Measurements from ENCODE around the gene FAM120A.
"Not testable (repeated sequence)": the region's sequence is repeated elsewhere in the genome, so short reads cannot be mapped to it uniquely, and the experiment has no call there.

Gene FAM120A

DNA sequence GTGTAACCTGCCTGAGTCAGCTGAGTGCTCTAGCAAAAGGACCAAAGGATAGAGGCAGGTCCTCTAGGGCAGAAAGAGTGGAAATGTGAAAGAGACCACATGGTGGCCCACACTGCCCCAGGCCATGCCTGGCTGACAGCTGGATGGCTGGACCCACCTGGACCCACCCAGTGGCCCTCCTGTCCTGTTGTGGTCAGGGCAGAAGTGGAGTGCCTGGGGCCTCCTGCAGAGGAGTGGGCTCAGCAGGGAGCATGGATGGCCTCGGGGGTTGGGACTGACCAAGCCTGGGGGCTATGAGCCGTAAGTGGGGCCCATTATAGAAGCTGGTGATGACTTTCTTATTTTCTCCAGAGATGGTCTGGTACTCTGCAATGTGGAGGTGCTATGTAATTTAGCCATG lies 57.6 kb downstream of the FAM120A start:
- no peak for DNase-seq (ENCODE audit: low read depth, low spot score)

DNA sequence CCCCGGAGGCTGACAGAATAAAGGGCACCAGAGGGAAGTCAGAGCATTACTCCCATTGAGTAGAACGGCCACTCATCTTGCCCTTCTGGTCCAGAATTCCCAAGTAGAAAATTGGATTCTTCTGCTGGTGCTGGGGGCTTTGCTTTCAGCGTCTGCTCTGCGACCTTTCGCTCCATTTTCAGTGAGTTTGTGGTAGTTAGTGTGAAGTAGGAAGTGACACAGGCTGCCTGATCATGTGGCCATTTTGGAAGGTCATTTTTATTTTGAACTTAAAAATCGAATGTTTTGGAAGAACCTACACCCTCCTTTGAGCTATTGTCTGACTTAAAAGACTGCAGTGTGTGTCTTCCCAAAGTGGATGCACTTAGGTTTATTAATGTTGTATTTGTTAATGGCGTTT lies 58.6 kb downstream of the FAM120A start:
- DNase-seq (ENCODE audit: low read depth, low spot score) = no peak

DNA sequence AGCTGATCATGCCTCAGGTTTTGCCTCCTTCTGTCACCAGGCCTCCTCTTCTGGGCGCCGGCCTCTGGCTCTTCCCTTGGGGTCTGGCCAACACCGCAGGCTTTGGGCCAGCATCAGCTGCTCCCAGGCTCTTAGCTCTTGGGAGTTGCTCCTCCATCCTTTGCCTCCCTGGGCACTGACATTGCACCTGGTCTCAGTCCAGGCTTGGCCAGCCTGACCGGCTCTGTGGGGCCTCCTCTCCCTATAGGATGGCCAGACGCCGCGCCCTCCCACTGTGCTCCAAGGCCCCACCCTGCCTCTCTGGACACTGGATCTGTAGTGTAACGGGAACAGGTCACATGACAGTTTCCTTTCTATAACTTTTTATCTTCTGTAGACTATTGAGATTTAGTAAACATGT lies 59.7 kb downstream of the FAM120A start:
- not testable (repeated sequence) for DNase-seq (ENCODE audit: low read depth, low spot score)

DNA sequence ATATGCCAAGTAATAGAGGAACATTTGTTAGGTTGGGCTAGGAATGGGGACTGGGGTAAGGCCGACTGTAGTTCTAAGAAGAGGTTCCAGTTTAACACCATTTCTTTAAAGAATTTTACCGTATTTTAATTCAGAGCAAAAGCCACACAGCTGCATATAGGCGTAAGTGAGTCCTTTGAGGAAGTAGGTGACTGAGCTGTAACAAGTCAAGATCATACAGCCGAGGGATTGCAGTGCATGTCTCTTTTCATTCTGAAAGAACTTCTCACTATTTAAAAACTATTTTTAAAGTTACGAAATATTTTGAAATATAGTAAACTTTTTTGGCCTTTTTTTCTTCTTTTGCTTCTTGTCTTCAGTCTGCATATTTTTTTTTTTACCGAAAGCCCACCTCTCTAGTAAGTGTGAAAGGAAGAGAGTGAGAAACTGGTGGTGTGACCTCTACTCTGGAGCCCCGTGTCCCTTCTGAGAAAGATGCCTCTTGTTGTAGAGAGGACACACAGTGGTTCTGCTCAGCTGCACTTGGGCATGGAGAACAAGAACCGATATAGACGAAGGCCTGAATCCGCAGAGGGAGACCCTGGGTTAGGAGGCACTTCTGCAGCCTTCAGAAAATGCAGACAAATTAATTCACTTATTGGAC lies 60.8 kb downstream of the FAM120A start:
- not testable (repeated sequence) for DNase-seq (ENCODE audit: low read depth, low spot score)

DNA sequence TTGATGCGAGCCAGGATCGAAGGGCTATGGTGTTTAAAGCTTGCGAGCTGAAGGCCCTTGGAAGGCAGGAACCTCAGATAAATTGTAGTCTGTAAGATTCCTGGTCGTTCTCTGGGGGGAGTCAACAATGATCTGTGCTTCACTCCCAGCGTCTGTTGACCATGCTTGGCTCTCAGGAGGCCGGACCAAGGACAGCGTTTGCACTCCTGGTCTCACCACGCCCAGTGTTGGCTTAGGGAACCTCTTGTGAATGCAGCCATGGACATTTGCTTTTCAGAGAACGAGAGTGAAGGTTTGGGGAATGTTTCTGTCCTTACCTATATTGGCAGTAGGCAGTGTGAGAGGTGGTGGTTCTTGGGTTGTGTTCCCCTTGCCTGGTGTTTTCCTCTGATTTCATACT lies 62.1 kb downstream of the FAM120A start:
- DNase-seq (ENCODE audit: low read depth, low spot score) = no peak

DNA sequence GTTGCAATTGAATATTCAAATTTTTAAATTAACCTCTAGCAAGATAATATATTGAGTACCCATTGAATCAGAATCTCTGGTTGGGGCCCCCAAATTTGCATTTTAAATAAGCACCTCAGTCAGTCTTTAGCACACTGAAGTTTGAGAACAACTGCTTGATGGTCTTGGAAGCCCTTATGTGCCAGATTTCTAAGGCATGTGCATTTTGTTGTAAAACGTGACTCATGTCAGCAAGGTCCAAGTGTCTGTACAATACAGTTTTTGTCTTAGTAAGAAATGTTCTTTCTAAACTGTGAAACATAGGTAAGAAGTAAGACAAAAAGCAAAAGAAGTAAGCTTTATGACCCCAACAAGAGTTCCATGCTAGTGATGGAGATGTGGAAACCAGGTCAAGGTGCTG lies 65.8 kb downstream of the FAM120A start:
- no peak for DNase-seq (ENCODE audit: low read depth, low spot score)

DNA sequence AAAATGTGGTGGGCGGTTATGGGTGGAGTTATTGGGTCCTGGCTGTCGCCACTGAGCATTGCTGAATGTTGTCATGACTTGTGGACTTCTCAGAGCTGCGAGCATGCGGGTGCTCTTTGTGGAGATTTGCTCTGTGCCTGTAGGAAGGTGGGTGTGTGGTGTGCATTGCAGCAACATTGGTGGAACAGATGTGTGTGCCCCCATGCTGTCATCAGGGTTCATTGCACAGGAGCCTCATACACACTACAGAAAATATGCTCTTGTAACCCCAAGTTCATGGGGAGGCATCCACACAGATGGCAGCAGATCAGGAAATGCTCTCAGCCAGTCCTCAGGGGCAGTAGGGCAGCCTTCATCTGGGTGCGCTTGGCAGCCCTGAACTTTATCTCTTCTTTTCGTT lies 69.0 kb downstream of the FAM120A start:
- DNase-seq (ENCODE audit: low read depth, low spot score) = no peak

DNA sequence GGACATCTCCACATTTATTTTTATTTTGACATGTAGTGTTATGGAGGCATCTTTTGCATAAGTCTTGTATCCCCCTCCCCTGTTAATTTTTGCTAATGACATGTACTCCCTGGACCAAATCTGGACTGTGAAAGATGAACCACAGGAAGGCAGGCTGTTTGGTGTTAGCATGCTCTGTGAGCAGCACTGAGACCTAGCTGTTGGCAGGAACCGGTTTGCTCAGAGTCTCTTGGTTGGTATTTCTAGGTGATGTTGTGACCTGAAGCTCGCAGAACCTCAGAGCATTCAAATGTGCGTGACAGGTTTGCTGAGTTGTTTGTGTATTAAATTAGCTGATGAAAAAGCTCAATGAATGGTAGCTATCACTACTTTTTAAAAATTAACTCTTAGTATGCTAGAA lies 71.3 kb downstream of the FAM120A start:
- no peak for DNase-seq (ENCODE audit: low read depth, low spot score)

DNA sequence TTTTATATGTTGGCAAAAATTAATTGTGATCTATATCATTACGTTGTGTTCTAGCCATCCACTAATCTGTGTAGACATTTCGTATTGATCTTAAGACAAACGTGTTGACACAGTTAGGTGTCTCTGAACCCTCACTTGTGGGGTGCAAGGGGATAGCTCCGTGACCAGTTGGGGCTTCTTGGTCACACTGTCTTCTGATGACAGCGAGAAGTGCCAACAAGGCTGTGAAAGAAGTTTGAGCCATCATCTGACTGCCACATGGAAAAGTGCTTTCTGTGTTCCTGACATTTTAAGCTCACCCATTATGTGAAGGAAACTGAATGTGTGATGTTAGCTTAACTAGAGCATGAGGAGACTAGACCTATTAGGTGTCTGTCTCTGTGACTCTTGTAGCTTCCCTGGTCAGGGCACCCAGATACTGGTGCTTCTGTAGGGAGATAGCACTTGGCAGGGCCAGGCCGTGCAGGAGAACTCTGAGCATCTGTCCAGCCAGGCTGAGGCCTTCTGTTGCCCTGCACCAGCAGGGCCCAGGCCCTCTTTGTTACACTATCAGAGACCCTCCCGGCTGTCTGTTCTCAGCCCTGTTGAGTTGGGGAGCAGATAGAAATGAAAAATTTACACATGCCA lies 72.1 kb downstream of the FAM120A start:
- no peak for DNase-seq (ENCODE audit: low read depth, low spot score)

DNA sequence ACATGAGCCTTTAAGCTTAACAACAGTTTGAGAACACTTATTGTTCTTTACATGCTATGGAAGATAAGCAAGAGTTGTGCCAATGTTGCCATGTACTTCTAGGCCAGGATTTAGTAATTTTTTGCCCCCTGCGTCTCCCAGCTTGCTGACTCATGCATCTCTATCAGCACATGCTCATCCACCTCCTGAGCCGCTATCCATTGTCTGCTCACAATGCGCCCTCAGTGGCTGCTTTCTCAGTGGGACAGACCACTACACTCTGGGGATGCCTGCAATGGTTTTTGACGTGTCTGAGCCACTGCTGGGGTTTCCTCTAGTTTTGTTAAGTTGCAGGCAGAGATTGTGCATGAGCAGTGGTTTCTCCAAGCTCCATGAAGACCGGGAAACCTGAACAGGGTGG lies 74.0 kb downstream of the FAM120A start:
- DNase-seq (ENCODE audit: low read depth, low spot score) = no peak

DNA sequence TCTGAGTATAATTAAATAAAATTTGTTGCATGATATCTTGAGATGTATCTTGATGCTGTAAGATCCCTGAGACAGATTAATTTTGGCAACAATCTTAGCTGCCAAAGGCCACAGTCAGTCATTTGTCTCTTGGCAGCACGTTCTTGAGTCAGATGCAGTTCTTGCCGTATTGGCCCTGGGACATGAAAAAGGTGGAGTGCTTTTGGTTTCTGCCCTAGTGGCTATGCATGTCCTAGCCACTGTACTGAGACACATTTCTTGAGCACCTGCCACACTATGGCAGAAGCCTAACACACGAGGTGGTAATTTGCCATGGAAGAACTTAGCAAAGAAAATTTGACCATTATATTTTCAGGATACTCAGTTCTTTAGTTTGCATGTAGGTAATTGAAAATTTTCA lies 79.9 kb downstream of the FAM120A start:
- no peak for DNase-seq (ENCODE audit: low read depth, low spot score)

DNA sequence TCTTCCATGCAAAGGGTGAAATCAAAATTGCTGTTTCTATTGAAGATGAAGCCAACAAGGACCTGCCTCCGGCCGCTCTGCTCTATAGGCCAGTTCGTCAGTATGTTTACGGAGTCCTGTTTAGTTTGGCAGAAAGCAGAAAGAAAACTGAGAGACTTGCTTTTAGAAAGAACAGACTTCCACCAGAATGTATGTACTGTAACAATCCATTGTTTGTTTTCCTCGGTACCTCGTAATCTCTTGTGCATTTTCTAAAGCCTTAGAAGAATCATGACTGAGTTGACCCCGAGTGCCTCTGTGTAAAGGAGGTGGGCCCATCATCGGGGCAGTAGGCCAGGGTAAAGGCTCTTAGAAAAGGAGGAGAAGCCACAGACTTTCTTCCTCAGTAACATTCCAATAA lies 80.7 kb downstream of the FAM120A start:
- DNase-seq (ENCODE audit: low read depth, low spot score) = no peak

DNA sequence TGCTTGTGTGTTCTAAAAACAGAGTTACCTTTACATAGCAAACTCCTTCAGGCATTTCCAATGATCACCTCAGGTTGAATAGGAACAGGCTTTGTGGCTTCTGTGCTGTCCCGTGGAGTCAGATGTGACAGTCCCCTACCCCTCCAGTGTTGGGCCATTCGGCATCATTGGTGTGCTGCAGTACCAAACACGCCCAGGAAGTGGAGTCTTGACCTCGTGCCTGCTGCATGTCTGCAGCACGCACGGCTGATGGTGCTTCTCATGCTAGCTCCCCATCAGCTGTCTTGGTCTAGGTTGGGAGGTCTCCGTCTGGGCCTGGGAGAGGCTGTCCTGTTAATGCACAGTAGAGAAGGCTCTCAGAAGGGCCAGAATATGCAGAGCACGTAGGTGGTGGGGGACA lies 82.4 kb downstream of the FAM120A start:
- DNase-seq (ENCODE audit: low read depth, low spot score) = no peak

DNA sequence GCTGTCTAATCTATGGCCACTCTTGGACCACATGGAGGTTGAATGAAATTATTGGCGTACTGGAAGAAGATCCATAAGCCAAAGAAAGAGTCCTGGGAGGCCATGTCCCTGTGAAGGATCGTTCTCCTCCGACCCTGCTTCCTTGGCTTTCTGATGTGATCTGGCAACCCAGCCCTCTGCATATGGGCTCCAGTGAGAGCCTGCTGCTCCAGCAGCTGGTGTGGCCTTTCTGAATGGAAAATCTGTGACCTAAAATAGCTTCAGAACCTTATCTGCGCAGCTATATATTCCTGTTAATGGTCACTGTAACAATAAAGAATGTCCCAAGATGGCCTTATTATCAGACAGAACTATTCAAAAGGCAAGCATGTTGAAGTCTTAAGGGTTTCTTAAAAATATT lies 84.7 kb downstream of the FAM120A start:
- no peak for DNase-seq (ENCODE audit: low read depth, low spot score)

DNA sequence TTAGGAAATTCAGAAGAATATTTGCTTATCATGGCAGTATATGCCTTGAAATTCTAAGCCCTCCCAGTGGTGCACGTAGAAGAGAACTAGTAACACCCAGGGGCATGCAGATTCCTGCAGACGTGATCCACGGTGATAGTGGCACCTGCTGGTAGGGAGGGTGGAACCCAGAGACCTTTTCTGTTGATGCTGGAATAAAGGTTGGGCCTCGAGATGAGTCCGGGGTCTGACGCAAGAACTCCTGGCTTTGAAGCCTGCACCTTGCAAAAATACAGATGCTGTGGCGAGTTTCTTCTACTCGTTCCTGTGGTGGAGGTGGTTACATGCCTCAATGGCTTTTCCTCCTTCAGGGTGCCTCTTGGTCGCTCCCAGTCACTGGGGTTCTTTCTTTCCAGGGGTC lies 85.4 kb downstream of the FAM120A start:
- DNase-seq (ENCODE audit: low read depth, low spot score) = no peak

DNA sequence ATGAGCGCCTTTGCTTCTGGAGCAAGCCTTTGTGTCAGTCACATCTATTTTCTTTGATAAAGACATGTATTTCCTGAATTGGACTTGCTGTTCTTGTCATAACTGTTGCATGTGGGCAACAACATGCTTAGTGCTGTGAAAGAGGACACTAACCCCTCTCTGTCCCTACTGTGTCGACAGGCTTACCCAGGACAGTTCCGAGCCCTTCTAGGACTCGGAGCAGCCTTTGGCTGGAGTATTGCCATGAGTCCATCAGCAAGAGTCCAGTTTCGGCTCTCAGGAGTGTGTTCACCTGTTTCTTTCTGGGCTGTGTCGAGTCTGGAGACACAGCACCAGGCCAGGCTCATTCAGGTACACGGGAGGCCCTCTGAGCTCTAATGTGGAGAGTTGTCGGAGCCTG lies 88.8 kb downstream of the FAM120A start:
- DNase-seq (ENCODE audit: low read depth, low spot score) = no peak

DNA sequence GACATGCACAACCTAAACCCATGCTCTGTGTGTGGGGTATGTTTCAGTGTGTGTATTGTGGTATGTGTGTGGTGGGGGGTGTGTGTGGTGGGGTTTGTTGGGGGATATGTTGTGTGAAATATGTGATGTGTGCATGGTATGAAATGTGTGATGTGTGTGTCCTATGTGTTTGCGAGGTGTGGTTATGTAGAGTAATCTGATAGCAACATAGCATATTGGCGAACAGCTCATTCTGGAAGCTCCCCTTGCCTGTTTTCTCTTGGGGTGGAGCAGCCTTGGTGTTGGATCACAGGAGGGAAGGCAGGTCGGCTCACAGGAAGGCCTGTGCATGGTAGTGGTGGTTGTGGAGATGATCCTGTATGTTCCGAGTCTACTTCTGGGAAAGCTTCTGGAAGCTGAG lies 89.5 kb downstream of the FAM120A start:
- DNase-seq (ENCODE audit: low read depth, low spot score) = no peak

DNA sequence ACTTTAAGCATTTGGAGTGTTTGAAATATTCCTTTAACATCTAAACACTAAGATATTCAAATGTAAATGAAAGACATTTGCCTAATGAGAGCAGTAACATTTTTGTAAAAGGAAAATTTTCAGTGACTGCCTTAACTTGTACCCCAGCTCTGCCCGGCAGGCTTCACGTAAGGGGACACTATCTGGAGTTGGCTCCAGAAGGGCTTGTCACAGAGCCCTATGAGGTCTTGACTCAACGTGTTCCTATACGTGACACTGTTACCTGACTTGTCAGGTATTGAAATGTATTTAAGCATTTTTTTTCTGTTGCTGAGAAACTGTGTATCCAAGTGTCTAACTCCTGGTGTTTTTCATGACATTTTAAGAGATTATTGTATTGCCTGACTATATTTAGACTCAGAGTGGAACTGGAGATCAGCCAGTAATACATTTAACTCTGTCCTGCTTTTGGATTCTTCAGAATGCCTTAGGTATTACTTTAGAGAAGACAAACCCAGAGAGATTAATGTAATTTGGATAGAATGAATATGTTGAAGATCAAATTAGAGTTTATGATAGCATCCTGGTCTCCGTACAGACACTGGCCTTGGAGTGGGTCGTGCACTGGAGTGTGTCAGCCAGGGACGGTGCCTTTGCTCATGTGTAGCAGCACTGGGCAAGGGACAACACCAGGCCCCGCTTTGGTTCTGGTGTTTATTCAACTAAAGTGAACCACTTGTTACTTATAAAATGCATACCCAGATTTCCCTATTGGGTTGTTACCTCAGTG lies 90.3 kb downstream of the FAM120A start:
- no peak for DNase-seq (ENCODE audit: low read depth, low spot score)

DNA sequence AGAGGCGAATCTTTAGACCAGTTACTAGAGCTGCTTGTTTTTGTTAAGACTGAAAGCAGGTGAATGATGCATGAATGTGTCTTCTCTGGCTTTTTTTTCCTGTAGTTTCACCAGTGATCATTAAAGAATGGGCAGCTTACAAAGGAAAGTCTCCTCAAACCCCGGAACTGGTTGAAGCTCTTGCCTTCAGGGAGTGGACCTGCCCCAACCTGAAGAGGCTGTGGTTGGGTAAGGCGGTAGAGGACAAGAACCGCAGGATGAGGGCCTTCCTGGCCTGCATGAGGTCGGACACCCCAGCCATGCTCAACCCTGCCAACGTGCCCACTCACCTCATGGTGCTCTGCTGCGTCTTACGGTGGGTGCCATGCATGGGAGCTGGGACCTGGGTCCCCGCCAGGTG lies 91.6 kb downstream of the FAM120A start:
- DNase-seq (ENCODE audit: low read depth, low spot score) = no peak

DNA sequence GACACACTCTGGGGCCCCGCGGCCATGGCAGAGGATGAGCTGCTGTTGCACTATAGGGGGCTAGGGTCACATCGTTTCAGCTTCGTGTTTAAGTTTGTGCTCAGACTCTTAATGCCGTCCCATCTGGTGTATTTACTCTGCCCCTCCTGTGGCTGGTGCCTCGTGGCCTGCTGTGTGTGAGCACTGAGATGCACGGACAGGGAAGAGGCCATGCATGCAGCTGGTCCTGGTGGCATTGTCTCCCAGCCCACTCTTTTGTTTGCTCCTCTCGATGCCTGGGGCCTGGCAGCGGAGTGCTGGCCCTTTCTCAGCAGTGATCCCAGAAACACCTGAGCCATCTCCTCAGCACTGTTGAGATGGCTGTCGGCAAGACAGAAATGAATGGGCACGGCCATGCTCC lies 94.9 kb downstream of the FAM120A start:
- no peak for DNase-seq (ENCODE audit: low read depth, low spot score)

DNA sequence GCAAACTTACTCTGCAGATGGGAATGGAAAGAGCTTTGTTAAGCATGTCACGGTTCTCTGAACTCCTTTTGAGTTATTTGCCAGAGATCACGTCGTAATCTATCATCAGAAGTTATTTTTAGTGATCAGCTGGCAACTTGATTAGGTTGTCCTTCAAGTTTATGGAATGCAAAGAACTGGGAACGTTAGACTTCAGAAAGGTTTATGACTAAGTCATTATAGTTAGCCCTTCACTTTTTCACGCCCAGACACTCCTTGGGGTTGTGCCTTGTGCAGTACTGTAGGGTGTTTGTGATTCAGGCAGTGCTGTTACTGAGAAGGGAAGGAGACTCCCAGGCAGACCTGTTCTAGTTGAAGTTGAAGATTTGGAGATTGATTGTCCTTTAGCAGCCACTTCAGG lies 98.1 kb downstream of the FAM120A start:
- no peak for DNase-seq (ENCODE audit: low read depth, low spot score)

DNA sequence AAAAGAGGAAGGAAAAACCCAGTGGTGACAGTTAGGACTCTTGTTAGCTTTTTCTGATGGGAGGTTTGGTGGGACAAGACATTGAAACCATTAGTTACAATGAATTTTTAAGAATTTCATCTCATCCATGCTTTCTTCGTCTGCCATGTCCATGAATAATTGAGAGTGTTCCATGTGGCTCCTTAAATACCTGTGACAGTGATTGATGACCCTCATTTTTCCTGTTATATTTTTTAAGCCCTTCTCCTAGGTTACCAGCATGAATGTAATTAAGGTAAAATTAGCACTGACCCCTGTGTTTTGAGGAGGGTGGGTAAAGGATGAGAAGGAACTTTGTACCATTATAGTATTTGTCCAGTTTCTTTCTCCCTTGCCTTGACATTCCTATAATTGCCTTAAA lies 101.4 kb downstream of the FAM120A start:
- no peak for DNase-seq (ENCODE audit: low read depth, low spot score)

DNA sequence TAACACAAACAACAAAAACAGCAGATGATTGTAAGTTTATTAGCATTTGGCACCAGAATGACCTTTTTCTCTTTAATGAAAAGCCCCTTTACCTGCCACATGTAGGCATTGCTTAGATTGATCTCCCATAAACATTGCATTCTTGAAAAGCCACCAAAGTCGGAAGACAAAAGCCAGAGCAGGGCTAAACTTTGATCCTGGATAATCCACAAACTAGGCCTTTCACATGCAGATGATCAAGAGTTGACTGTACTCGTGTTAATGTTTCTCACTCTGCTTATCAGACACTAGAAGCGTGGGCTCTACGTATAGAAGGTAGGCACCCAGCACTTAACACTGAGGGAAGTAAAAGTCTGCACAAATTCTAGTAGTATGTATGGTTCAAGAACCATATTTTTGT lies 103.9 kb downstream of the FAM120A start:
- no peak for DNase-seq (ENCODE audit: low read depth, low spot score)

Data from activated CD4-positive, CD25-positive, alpha-beta regulatory T cell treated with anti-CD3 and anti-CD28 coated beads, Interleukin-2, amount 50 U/mL, for 16 hours (primary cell).